ENCODE data around the gene YBEY.

- TF ChIP-seq CTCF (IDR thresholded peaks at IDR 0.05) = no peak
- no peak for TF ChIP-seq EP300 (IDR thresholded peaks at IDR 0.05)
- TF ChIP-seq POLR2A (IDR thresholded peaks at IDR 0.05) = no peak
Observed at GRCh38 chr21:46319186-46319585, 33.0 kb downstream of the YBEY start.

Data from sigmoid colon (tissue), 4 donors.